Tibial nerve (tissue), 4 donors: ENCODE measurements around the gene SLC26A9. TPM values are rescaled to one million over a fixed set of nuclear protein-coding genes. Genes with fewer than 3 reads are reported as not detected.
"Not testable (repeated sequence)": the region's sequence is repeated elsewhere in the genome, so short reads cannot be mapped to it uniquely, and the experiment has no call there.

ENCODE experiments used
- DNase-seq, 2 donors: peaks; one replicate each; pipeline ENCODE4 v3.0.0-alpha.2; 2019; ENCODE audit warnings: low spot score in 2 of 2
- H3K27ac ChIP-seq, 4 donors: fragments of 200-600 bp; sonication (generic) in 3 of 4; one replicate each; pipeline ENCODE4 v1.5.1; 2017 to 2019; ENCODE audit warnings: mild to moderate bottlenecking in 1 of 4
- H3K27me3 ChIP-seq, 2 donors: fragments of 200-600 bp; sonication (generic) in 1 of 2; one replicate each; pipeline versions ENCODE4 v1.5.1 to v1.6.0; 2017 to 2019
- H3K36me3 ChIP-seq, 3 donors: fragments of 200-600 bp; sonication (generic); one replicate each; pipeline ENCODE4 v1.5.1; 2018 to 2019
- H3K4me1 ChIP-seq, 4 donors: fragments of 200-600 bp; sonication (generic) in 3 of 4; one replicate each; pipeline ENCODE4 v1.5.1; 2017 to 2019
- H3K4me3 ChIP-seq, 4 donors: fragments of 200-600 bp; sonication (generic) in 3 of 4; one replicate each; pipeline ENCODE4 v1.5.1; 2017 to 2019; ENCODE audit warnings: mild to moderate bottlenecking in 1 of 4, moderate library complexity in 1 of 4
- H3K9me3 ChIP-seq, 4 donors: fragments of 200-600 bp; sonication (generic) in 3 of 4; one replicate each; pipeline ENCODE4 v1.5.1; 2017 to 2019
- EP300 ChIP-seq, 2 donors: sonication (generic); formaldehyde crosslinking; IDR thresholded peaks; one replicate each; pipeline ENCODE4 v1.6.1; 2017; ENCODE audit warnings: antibody characterized with exemption in 2 of 2, mild to moderate bottlenecking in 1 of 2
- POLR2A ChIP-seq, 2 donors: fragments of 450-650 bp; IDR thresholded peaks; one replicate each; pipeline ENCODE4 v1.6.1; 2017; ENCODE audit warnings: antibody characterized with exemption in 2 of 2, mild to moderate bottlenecking in 2 of 2, moderate library complexity in 2 of 2
- WGBS, 2 donors: methylation state at CpG; one replicate each; pipeline ENCODE4 v1.1.5; 2018; 5-methylcytosine and 5-hydroxymethylcytosine counted together
- total RNA-seq, 4 donors: library from RNA; depleted of rRNA; stranded (reverse); fragments of >200 nt; gene quantifications; one replicate each; pipeline ENCODE4 v1.1.0, GENCODE V29; 2016
- TF ChIP-seq, protein P1 (sequence below), 5 experiments: fragments of 200-600 bp in 3 of 5; fragments of 450-650 bp in 2 of 5; sonication (generic) in 3 of 5; IDR thresholded peaks; one replicate each; pipeline ENCODE4 v1.5.1; 2016 to 2019; ENCODE audit warnings: antibody characterized with exemption in 5 of 5, mild to moderate bottlenecking in 3 of 5, moderate library complexity in 2 of 5

SLC26A9 gene
- total RNA-seq, 4 donors from 2014 or later = not detected

DNA sequence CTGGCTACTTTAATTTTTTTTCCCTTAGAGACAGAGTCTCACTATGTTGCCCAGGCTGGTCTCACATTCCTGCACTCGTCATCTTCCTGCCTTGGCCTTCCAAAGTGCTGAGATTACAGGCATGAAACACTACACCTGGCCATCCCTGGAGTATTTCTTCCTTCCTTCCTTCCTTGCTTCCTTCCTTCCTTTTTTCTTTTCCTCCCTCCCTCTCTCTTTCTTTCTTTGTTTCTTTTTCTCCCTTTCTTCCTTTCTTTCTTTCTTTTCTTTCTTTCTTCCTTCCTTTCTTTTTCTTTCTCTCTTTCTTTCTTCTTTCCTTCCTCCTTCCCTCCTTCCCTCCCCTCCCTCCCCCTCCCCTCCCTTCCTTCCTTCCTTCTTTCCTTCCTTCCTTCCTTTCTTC lies 46.9 kb downstream of the SLC26A9 start:
- Histone ChIP-seq H3K27ac (no peak overlapping the region), H3K9me3 (peaks cover 0 to 20% (median 0%) of the 10 kb centered on the region in 4 donors), H3K27me3 (peaks cover 0 to 18% of the 10 kb centered on the region in 2 donors), H3K4me1 (no peaks in the 10 kb centered on the region), H3K4me3 (no peak overlapping the region), H3K36me3 (no peaks in the 10 kb centered on the region)
- TF ChIP-seq EP300 (IDR thresholded peaks at IDR 0.05) (no peak), POLR2A (IDR thresholded peaks at IDR 0.05) (no peak)
- TF ChIP-seq, protein P1, sequence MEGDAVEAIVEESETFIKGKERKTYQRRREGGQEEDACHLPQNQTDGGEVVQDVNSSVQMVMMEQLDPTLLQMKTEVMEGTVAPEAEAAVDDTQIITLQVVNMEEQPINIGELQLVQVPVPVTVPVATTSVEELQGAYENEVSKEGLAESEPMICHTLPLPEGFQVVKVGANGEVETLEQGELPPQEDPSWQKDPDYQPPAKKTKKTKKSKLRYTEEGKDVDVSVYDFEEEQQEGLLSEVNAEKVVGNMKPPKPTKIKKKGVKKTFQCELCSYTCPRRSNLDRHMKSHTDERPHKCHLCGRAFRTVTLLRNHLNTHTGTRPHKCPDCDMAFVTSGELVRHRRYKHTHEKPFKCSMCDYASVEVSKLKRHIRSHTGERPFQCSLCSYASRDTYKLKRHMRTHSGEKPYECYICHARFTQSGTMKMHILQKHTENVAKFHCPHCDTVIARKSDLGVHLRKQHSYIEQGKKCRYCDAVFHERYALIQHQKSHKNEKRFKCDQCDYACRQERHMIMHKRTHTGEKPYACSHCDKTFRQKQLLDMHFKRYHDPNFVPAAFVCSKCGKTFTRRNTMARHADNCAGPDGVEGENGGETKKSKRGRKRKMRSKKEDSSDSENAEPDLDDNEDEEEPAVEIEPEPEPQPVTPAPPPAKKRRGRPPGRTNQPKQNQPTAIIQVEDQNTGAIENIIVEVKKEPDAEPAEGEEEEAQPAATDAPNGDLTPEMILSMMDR (IDR thresholded peaks at IDR 0.05) = no peak
- 86 to 88% methylated on average over 1 of the region's 1 CpG for WGBS, 2 donors
- DNase-seq = no peak

DNA sequence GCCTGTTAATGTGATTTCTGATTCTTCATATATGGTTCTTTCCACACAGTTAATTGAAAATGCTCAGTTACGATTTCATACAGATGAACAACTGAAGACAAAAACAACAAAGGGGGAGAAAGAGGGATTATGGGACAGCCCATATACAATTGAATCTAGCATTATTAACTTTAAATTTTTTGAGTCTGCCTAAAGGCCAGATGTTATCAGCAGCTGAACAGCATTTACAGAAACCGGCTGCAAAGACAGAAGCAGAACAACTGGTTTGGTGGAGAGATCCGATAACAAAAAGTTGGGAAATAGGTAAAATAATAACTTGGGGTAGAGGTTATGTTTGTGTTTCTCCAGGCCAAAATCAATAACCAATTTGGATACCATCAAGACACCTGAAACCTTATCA lies 49.1 kb downstream of the SLC26A9 start:
- 81% methylated on average over 3 of the region's 3 CpGs for WGBS, 2 donors
- not testable (repeated sequence) for H3K27ac ChIP-seq, H3K36me3 ChIP-seq, DNase-seq, H3K4me1 ChIP-seq, H3K27me3 ChIP-seq, H3K4me3 ChIP-seq
- H3K9me3 ChIP-seq = peaks cover 0 to 18% (median 0%) of the 10 kb centered on the region in 4 donors

DNA sequence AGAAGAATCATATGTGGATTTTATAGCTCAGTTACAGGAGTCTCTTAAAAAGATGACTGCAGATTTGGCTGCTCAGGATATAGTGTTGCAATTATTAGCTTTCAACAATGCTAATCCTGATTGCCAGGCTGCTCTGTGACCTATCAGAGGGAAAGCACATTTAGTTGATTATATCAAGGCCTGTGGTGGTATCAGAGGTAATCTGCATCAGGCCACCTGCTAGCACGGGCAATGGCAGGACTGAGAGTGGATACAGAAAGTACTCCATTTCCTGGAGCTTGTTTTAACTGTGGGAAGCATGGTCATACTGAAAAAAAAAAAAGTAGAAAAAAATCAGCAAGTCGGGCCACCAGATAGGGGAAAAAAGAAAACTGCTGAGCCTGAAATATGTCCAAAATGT lies 51.1 kb downstream of the SLC26A9 start:
- H3K27me3 ChIP-seq, DNase-seq, H3K36me3 ChIP-seq, H3K4me1 ChIP-seq, H3K27ac ChIP-seq, H3K4me3 ChIP-seq: not testable (repeated sequence)
- WGBS, 2 donors = 27 to 49% methylated on average over 2 of the region's 2 CpGs
- H3K9me3 ChIP-seq = peaks cover 0 to 12% (median 0%) of the 10 kb centered on the region in 4 donors

DNA sequence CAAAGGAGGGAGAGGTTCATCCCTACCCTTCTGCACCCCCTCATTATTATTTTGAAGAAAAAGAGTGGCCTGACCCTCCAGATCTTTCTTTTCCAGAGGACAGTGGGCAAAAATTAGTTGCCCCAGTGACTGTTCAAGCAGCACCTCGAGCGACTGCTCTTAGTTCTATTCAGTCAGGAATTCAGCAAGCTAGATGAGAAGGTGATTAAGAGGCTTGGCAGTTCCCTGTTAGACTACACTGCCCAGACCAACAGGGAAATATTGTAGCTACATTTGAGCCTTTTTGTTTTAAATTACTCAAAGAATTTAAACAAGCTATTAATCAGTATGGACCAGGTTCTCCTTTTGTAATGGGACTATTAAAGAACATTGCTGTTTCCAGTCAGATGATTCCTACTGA lies 51.8 kb downstream of the SLC26A9 start:
- H3K4me1 ChIP-seq, H3K27me3 ChIP-seq, H3K27ac ChIP-seq, H3K4me3 ChIP-seq, DNase-seq, H3K36me3 ChIP-seq: not testable (repeated sequence)
- H3K9me3 ChIP-seq = peaks cover 0 to 11% (median 0%) of the 10 kb centered on the region in 4 donors
- WGBS, 2 donors = 85 to 86% methylated on average over 2 of the region's 2 CpGs

DNA sequence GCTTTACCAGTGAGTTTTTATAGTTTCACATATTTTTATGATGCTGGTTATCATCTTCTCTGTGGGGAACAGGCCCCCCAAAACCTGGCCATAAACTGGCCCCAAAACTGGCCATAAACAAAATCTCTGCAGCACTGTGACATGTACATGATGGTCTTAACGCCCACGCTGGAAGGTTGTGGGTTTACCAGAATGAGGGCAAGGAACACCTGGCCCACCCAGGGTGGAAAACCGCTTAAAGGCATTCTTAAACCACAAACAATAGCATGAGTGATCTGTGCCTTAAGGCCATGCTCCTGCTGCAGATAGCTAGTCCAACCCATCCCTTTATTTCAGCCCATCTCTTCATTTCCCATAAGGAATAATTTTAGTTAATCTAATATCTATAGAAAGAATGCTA lies 52.6 kb downstream of the SLC26A9 start:
- H3K4me3 ChIP-seq, H3K27ac ChIP-seq, DNase-seq, H3K9me3 ChIP-seq, H3K36me3 ChIP-seq, H3K27me3 ChIP-seq, H3K4me1 ChIP-seq: not testable (repeated sequence)
- 89 to 93% methylated on average over 3 of the region's 3 CpGs for WGBS, 2 donors

DNA sequence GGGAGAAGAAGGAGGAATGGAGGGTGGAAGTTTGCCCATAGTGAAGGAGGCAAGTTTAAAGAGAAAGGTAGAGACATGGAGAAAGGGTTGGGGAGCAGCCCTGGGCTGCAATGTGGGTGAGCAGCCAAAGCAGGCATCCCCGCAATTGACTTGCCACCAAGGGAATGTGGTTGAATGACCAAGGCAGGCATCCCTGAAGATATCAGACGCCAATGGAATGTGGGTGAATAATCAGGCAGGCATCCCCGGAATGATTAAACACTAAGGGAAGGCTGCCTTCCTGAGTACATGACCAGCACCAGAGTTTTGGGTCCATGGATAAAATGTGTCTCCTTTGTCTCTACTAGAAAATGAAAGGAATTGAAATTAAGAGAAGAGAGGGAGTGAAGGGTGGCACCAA lies 53.5 kb downstream of the SLC26A9 start:
- H3K4me3 ChIP-seq, H3K27me3 ChIP-seq, H3K4me1 ChIP-seq, H3K9me3 ChIP-seq, H3K27ac ChIP-seq, DNase-seq, H3K36me3 ChIP-seq: not testable (repeated sequence)
- WGBS, 2 donors = 68 to 82% methylated on average over 3 of the region's 3 CpGs

DNA sequence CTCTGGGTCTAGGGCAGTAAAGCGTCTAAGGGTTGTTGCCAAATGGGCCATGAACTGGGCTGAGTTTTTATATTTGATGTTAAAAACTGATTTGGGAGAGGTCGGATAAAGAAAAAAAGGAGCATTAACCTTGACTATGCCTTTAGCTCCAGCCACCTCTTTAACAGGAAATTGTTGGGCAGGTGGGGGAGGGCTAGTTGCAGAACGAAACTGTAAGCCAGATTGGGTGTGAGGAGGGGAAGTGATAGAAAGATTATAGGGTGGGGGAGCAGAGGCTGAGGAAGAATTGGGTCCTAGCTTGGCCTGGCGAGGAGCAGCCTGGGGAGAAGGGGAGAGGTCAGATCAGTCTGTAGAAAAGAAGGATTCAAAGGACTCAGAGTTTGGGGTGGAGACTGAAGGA lies 54.2 kb downstream of the SLC26A9 start:
- H3K27ac ChIP-seq, H3K36me3 ChIP-seq, H3K4me1 ChIP-seq, DNase-seq, H3K27me3 ChIP-seq, H3K9me3 ChIP-seq, H3K4me3 ChIP-seq: not testable (repeated sequence)
- 64 to 77% methylated on average over 4 of the region's 4 CpGs for WGBS, 2 donors

DNA sequence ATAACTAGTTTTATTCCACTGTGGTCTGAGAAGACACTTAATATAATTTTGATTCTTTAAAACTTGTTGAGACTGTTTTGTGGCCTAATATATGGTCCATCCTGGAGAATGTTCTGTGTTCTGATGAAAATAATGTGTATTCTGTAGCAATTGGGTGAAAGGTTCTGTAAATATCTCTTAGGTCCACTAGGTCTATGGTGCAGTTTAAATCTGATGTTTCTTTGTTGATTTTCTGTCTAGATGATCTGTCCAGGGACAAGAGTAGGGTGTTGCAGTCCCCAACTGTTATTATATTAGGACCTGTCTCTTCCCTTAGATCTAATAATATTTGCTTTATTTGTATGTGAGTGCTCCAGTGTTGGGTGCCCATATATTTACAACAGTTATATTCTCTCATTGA lies 59.5 kb downstream of the SLC26A9 start:
- no peaks in the 10 kb centered on the region for H3K27me3 ChIP-seq
- TF ChIP-seq POLR2A (IDR thresholded peaks at IDR 0.05) = no peak
- no peak for TF ChIP-seq EP300 (IDR thresholded peaks at IDR 0.05)
- TF ChIP-seq, protein P1 (IDR thresholded peaks at IDR 0.05) = no peak

More for the DNA sequence above, 59.5 kb downstream of the SLC26A9 start:
- no peak for DNase-seq
- no peak overlapping the region for H3K4me3 ChIP-seq
- H3K9me3 ChIP-seq = peaks cover 0 to 20% (median 3%) of the 10 kb centered on the region in 4 donors
- H3K4me1 ChIP-seq = no peaks in the 10 kb centered on the region
- no peak overlapping the region for H3K27ac ChIP-seq
- peaks cover 0 to 7% (median 0%) of the 10 kb centered on the region in 3 donors for H3K36me3 ChIP-seq
